Heart right ventricle (tissue), 12 donors: ENCODE data around the gene NIPAL3. TPM values are rescaled to one million over a fixed set of nuclear protein-coding genes. Genes with fewer than 3 reads are reported as not detected.

Source experiments
- polyA plus RNA-seq, 2 donors: library from polyadenylated mRNA; stranded (reverse); fragments of 200-250 nt; gene quantifications; one replicate each; pipeline ENCODE4 v1.2.3, GENCODE V29; 2013
- total RNA-seq, 10 donors: library from RNA; stranded (reverse); fragmentation: NEBNext Ultra II Directional in 3 of 10; extraction: Animal tissue kit (Norgen Biotek cat#: 25700) in 3 of 10; gene quantifications; one replicate each; pipeline versions ENCODE4 v1.2.1 to v1.2.4, GENCODE V29; 2021 to 2023
- donor health status: ischemic (EF 13 %, LVEDD 7.1; RV severe dilation, severe dysfunction).
- donor health status: healthy with polysubstance abuse.
- donor health status: DM: no; HTN: yes; CAD: no.
- donor health status: DM: no; HTN: no; CAD: no.
- donor health status: ischemic (EF 25% LVEDD 6.9; RV normal size, moderate dysfunction).
- donor health status: ischemic (EF 25% LVEDD 5.7; RV mildly dilated, moderate dysfunction).
- donor health status: healthy.
- donor health status: nonischemic (EF 11% LVEDD 7.7; RV severe dilation, severe dysfunction).
- donor health status: DM: yes; HTN: yes; CAD: no.
- donor health status: PGD.
- donor health status: ischemic (EF 29% LVEDD 5.4; RV normal size, mild dysfunction).
- donor health status: nonischemic (EF 23%, LVEDD 6.1; RV moderate dilation, normal function).

NIPAL3 gene
- total and polyA plus RNA-seq, 12 donors = 5.3 to 44.9 (median 26.5) TPM

Other genes starting within 250 kb of the NIPAL3 start
- 1 to 10 TPM; 2.0 to 3.7 (median 2.6) TPM for gene IFNLR1, start 228.5 kb upstream of the NIPAL3 start, total RNA-seq
- gene IFNLR1, start 228.5 kb upstream of the NIPAL3 start, polyA plus RNA-seq = 1 to 10 TPM in 1 of 2 donors, under 1 TPM in 1; 0.51 to 1.2 TPM
- gene GRHL3, start 96.4 kb upstream of the NIPAL3 start, total RNA-seq = not detected
- under 1 TPM in 1 of 2 donors, not detected in 1; 0.03 TPM for gene GRHL3, start 96.4 kb upstream of the NIPAL3 start, polyA plus RNA-seq
- 1 to 10 TPM; 2.7 to 6.6 (median 4.5) TPM for gene STPG1, start 2.0 kb upstream of the NIPAL3 start, total RNA-seq
- 1 to 10 TPM; 3.3 to 5.7 TPM for gene STPG1, start 2.0 kb upstream of the NIPAL3 start, polyA plus RNA-seq
- 1 to 10 TPM; 3.6 to 7.9 (median 5.8) TPM for gene RCAN3, start 87.0 kb downstream of the NIPAL3 start, total RNA-seq
- gene RCAN3, start 87.0 kb downstream of the NIPAL3 start, polyA plus RNA-seq = 1 to 10 TPM; 2.3 to 3.1 TPM
- under 1 TPM in 8 of 10 donors, not detected in 2; 0.05 to 0.36 (median 0.10) TPM for gene NCMAP, start 140.3 kb downstream of the NIPAL3 start, total RNA-seq
- under 1 TPM; 0.01 to 0.29 TPM for gene NCMAP, start 140.3 kb downstream of the NIPAL3 start, polyA plus RNA-seq
- 10 to 100 TPM; 54.4 to 82.9 (median 75.8) TPM for gene SRRM1, start 227.5 kb downstream of the NIPAL3 start, total RNA-seq
- gene SRRM1, start 227.5 kb downstream of the NIPAL3 start, polyA plus RNA-seq = 10 to 100 TPM; 26.0 to 83.0 TPM